ENCODE data around the gene CDC123.
"Not testable (repeated sequence)": the region's sequence is repeated elsewhere in the genome, so short reads cannot be mapped to it uniquely, and the experiment has no call there.

Gene CDC123

DNA sequence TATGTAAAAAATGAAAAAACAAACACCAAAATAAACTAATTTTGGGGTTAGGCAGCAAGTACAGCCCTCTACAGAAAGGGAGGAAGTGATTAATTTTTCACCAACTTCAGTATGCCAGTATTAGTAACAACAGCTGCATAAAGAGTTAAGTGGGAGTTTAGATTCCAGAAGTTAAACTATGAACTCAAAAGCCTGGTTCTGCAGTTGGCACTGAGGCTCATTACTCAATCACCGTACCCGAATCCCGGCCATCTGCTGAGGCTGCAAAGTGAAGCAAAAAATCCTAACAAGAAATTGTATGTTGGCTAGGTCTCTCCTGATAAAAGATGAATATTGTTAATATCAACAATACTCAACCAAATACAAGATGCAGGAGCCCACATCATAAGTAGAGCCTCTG is 4.3 kb upstream of the CDC123 start:
- no peak for DNase-seq

DNA sequence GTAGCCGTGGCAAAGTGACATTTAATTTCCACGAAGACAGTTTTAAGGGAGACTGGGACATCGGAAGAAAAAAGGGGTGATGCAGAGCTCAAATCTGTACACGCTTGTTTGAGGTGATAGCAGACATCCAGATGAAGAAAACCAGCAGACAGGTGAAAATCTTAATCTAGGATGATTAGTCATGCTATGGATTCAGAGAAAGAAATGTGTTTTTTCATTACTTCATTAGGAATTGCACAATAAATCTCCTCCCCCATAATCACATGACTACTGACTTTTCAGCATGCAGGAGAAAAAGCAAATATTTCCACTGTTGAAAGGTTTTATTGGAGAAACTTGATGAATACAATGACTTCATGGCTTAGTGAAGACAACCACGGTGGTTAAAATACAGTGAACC is 2.8 kb upstream of the CDC123 start:
- DNase-seq: no peak

DNA sequence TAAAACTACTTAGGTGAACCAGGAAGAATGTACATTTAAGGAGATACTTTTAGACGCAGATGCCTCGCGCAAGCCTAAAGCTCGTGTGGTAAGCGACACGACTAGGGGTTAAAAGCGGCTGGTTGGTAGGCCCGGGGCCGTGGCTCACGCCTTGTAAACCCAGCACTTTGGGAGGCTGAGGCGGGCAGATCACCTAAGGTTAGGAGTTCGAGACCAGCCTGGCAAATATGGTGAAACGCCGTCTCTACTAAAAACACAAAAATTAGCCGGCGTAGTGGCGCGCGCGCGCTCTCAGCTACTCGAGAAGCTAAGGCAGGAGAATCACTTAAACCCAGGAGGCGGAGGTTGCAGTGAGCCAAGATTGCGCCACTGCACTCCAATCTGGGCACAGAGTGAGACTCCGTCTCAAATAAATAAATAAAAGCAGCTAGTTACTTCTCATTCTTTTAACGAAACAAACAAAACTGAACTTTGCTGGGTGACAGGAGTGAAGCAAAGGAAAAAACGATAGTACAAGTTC is 1.2 kb upstream of the CDC123 start:
- peak; percentile 15 for DNase-seq

DNA sequence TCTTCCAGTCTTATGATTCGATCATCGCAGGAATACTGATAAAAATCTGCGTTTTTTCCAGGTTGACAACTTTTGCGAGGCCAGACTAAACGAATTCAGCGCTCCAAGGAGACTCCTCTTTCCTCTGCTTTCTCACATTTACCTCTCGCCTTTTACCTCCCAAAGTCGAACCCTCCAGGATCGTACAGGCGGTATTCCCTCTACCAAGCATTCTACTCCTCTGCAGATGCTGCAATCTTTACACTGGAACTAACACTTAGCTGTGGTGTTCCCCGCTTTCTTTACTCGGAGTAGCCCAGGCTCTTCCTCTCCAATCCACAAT is 746 bp upstream of the CDC123 start:
- DNase-seq: no peak

DNA sequence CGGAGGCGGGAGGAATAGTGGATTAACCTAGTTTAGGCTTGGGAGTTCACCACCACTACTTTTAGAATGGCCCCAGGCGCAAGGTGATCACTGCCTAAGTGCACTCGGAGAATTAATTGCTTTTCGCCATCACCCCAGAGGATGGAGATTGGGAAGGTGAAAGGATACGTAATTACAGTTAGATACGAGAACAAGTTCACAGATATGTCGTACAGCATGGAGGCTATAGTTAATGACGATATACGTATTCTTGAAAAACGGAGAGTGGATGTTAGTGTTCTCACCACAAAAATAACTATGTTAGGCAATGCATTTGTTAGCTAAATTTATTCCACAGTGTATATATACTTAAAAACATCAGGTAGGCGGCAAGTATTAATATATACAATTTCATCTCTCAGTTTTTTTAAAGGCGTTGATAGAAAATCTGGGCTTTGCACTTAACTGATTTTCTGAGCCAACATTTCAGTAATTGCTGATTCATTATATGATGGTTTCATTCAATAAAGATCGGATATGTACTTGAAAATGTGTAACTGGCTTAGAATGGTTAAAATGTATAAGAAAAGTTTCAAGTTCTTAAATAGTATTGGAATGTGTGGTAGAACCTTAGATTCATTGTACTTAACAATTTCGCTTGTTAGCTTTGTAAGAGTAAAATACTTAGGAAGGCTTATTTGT is 683 bp downstream of the CDC123 start:
- no peak for DNase-seq

DNA sequence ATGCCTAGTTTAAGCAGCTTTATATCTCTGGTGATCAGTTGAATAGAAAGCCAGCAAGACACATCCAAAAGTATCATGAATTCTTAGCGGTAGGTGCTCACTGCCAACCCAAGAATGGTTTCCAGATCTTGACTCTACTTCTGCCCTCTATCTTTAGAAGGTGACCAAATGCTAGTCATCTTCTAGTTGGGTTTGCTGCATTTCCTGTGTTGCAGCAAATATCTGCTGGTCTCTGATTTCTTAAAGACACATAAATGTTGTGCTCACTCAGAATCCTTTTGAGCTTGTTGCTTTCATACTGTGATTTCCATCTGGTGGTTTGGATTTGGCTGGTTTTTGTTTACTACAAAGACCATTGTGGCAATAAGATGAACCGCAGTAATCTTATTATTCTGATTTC is 2.2 kb downstream of the CDC123 start:
- DNase-seq: no peak

DNA sequence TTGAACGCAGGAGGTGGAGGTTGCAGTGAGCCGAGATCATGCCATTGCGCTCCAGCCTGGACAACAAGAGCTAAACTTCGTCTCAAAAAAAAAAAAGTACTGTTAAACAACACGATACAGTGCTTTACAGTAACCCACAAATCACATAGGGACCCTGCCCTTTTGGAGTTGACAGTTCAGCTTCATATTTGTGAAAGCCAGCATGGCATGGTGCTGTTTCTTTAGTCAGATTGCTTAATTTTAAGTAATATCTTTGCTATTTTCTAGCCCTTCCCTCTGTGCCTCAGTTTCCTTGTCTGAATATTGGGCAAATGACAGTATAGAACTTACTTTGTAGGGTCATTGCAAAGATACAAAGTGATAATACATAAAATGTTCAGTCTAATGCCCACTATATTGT is 4.9 kb downstream of the CDC123 start:
- no peak for DNase-seq

DNA sequence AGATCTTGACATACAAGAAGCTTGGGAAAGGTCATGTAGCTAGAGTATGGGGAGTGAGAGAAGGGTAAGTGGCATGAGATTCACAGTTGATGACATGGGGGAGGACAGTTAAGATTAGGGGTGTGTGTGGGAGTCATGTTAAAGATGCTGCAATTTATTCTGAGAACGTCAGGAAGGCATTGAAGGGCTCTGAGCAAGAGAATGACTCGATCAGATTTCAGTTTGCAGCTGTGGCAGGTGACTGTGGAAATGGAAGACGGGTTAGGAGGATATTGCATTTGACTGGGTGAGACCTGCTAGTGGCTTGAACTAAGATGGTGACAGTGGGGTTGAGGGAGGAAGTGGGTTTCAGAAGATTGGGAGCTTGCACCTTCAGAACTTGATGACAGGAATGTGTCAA is 5.6 kb downstream of the CDC123 start:
- no peak for DNase-seq

DNA sequence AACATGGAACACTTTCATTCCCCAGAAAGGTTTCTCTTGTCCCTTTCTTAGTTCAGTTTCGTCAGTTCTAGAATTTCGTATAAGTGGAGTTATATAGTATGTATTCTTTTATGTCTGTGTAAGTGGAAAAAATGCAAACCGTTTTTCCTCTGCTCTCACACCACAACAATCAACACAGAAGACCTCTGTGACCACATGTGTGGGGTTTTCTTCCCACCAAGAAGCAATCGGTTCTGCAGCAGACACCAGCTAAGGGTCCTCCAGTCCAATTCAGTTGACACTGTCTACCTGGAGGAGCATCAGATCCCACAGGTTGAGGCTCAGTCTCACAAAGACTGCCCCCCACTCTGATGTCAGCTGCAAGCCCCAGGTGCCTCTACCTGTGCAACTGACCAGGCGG is 6.2 kb downstream of the CDC123 start:
- no peak for DNase-seq

DNA sequence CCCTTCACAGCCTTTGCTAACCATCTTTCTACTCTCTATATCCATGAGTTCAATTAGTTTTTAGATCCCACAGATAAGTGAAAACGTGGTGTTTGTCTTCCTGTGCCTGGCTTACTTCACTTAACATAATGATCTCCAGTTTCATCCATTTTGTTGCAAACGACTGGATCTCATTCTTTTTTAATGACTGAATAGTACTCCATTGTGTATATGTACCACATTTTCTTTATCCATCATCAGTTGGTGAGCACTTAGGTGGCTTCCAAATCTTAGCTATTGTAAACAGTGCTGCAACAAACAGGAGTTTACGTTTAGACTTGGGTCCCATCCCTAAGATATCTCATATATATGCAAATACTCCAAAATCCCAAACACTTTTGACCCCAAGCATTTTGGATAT is 9.1 kb downstream of the CDC123 start:
- DNase-seq: no peak

DNA sequence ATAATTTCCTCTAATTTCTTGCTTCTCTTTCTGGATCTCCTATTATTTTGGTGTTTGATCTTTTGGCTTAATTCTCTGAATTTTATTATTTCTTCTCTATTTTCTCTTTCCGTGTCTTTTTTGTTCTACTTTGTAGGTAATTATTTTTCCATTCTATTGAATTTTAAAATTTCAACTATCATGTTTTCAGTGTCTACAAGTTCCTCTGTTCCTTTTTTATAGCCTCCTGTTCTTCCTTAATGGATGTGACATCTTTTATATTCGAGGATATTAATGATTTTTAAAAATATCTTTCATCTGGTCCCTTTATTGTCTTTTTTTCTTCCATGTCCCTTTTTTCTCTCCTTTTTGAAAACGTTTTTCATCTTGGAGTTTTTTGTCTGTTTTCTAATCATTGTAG is 11.1 kb downstream of the CDC123 start:
- no peak for DNase-seq

DNA sequence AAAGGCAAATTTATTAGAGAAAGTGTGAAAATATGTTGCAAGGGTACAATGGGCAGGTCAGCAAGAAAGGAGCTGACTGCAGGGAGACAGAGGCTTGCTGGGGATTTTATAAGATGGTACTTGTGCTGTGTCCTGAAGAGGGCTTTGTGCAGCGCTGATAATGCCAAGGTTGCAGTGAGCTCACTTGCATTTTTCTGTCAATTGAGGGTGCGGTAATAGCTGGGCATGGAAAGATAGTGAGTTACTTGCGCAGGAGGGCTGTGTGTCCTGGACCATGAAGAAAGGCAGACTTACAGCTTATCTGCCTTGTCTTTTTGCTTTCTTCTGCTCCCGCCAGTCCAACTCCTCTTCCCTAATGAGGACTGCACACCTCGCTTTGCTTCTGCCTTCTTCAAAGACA is 12.5 kb downstream of the CDC123 start:
- no peak for DNase-seq

DNA sequence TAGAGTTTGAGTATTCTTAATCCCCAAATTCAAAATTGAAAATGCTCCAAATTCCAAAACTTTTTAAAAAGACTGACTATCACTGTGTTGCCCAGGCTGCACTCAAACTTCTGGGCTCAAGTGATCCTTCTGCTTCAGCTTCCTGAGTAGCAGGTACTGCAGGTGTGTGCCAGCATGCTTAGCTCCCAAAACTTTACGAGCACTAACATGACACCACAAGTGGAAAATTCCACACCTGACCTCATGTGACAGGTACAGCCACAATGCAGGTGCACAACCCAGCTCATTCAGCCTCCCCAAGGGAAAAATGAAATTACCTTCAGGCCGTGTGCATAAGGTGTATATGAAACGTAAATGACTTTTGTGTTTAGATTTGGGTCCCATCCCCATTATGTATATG is 16.5 kb downstream of the CDC123 start:
- DNase-seq: no peak

DNA sequence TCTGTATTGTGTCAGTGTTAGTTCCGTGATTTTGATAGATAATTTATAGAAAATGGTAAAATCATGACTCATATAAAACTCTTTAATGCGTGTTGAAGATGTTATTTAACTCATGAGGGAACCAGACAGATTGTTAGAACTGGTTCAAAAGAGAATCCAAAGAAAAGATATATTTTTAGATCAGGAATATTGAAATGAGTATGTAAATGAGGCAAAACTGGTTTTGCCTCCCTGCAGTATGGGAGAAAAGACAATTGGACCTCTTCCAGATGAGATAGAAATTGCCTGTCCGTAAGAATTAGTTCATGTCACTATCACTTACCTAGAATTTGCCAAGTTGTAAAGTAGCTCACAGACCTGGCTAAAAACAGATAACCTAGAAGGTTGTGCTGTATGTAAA is 17.6 kb downstream of the CDC123 start:
- DNase-seq: no peak

DNA sequence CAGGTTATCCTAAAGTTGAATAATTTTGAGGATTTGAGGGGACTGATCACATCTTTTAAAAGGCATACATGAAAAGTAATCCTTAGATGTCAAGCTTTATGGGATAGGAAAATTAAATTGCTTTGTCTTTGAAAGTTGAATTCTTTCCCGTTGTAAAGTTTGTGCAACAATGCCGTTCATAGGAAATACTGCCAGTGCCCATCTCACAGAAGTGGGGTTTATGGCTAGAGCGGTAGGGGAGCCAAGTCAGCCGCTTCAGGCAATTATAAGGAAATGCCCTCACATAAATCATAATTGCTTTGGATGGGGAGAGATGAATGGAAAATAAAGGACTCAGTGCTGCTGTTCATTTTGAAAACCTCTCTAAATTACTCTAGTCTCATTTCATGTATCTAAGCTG is 18.1 kb downstream of the CDC123 start:
- no peak for DNase-seq

DNA sequence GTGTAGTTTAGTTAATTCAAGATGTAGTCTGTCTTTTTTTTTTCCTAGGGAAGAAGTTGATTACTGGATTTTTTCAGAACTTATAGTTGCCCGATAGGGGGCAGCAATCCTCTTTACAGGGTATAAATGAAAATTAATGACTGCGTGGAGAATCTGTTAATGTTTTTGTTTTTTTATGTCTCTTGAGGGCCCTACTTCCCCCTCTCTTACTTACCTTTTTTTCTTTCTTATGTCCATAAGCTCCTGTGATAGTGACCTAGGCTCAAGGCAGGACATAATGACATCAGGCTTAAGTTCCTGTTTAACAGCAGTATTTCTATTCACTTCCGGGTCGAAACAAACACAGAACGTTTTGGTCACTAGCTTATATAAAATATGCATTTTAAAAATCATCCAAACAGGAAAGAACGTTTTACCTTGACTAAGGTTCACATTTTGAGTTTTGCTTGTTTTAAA is 18.8 kb downstream of the CDC123 start:
- DNase-seq: no peak

DNA sequence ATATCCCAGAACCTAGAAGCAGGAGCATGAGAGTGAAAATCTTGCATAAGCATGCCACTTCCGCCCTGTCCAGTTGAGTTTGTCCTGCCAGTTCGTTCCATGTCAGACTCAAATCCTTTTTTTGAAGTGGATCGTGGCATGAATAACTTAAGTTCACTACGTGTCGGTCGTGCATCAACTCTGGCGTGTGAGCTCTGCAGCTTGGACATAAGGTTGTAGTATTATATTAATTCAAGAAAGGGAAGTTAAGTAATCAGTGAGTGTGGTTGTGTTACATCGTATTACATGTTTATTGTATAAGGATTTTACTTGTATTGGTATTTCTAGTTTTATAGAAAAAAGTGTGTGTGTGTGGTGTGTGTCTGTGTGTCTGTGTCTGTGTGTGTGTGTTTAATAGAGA is 23.0 kb downstream of the CDC123 start:
- no peak for DNase-seq

DNA sequence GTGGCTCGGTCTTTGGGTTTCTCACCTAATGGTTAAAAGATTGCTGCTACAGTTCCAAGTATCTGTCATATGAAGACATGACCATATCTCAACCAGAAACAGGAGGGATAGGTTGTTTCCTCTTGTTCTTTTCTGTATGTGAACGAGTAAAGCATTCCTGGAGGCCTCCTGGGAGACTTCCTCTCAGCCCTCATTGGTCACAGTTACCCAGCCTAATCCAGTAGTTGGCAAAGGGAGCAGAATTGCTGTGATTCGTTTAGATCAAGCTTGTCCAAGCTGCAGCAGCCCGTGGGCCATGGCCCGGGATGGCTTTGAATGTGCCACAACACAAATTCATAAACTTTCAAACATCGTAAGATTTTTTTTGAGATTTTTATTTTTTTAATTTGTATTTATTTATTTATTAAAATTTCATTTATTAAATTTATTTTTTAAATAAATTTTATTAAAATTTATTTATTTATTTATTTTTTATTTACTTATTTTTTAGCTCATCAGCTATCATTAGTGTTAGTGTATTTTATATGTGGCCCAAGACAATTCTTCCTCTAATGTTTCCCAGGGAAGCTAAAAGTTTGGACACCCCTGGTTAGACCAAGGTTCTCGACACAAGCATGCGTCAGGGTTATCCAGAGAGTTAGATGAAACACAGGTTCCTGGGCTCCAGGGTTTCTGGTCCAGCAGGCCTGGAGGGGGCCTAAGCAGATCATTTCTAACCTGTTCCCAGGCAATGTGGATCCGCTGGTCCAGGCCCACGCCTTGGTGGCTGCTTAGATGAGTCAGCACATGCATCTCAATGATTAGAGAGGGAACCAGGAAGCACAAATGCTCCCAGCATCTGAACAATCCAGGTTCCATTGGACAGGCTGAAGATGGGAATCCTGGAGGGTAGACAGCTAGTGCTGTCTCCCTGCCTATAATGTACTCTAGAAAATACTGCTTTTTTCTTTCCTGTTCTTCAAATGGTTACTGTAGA is 25.6 kb downstream of the CDC123 start:
- no peak for DNase-seq

DNA sequence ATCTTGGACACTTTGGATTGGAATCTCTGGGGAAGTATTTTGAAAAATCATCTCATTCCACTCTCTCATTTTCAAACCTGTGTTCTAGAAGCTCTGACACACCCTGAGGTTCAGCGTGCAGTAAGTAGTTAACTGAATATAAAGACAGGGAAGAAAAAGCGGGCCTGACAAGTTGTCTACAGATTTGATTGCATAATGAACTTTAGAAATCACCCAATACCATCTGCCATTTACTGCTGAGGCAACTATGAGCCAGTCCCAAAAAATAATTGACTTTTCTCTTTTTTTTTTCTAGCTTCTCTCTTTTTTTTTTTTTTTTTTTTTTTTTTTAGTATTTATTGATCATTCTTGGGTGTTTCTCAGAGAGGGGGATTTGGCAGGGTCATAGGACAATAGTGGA is 29.5 kb downstream of the CDC123 start:
- no peak for DNase-seq

DNA sequence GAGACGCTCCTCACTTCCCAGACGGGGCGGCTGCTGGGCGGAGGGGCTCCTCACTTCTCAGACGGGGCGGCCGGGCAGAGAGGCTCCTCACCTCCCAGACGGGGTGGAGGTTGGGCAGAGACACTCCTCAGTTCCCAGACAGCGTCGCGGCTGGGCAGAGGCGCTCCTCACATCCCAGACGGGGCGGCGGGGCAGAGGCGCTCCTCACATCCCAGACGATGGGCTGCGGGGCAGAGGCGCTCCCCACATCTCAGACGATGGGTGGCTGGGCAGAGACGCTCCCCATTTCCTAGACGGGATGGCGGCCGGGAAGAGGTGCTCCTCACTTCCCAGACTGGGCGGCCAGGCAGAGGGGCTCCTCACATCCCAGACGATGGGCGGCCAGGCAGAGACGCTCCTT is 30.4 kb downstream of the CDC123 start:
- DNase-seq: not testable (repeated sequence)

DNA sequence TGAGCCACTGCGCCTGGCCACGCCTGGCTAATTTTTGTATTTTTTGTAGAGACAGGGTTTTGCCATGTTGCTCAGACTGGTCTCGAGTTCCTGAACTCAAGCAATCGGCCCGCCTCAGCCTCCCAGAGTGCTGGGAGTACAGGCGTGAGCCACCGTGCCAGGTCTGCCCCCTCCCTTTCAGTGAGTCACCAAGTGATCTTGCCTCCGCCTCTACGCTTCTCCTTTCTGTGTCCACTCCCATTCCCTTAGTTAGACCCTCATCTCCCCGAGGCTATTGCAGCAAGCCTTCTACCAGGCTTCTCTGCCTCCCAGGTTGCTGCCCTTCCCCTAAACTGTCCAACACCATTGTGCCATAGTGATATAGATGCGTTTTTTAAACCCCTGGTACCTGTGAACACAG is 32.9 kb downstream of the CDC123 start:
- no peak for DNase-seq

DNA sequence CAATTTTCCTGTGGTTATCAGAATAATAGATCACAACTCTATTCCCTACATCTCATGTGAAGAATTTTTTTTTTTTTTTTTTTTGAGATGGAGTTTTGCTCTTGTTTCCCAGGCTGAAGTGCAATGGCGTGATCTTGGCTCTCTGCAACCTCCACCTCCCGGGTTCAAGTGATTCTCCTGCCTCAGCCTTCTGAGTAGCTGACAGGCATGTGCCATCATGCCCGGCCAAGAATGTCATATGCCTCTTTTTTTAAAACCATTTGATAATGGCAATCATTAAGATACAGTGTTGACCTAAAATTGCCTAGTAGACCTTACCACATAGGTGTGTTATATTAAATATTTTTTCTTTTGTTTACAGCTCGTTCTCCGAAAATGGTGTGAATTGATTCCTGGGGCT is 38.7 kb downstream of the CDC123 start:
- not testable (repeated sequence) for DNase-seq

DNA sequence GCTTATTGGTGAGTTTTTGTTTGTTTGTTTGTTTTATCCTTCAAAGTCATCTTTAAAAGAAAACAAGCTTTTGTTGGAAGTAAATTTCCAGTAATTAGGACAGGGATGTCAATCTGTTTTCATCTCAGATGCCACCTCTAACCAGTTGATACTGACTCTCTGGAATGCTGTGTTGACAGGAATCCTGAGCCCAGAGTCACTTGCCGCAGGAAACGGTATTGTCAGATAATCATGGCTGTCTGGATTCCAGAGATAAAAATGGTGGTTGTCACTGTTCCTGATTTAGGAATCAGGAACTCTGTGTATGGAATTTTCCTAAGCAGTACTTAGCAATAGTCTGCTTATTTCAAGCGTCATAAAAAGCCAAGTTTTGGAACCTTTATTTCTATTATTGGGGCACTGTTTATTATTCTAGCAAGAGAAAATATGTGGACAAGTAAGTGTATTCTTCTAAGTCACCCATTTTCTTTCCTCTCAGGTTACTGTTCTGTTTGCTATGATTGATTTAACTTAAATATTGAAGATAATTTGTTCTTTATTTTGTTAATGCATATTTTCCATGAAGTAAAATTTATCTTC is 39.2 kb downstream of the CDC123 start:
- no peak for DNase-seq

DNA sequence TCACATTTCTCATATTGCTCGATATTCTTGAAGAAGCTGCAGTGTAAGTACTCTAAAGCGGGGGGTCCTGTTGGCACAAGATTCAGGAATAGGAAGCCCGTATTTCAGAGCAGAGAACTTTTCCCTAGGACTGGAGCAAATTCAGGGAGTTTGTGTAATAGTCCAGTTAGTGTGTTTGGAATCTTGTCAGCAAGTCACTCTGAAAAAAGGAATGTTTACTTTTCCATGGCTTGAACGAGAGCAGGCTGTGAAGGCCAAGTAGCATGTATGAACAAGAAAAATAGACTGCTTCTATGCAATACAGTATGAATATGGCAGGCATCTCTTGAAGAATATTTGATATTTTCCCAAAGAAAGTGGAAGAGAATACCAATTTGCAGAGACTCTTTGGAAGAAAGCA is 39.8 kb downstream of the CDC123 start:
- DNase-seq: no peak
